Caki2 (cell line): ENCODE measurements around the gene SPON1. TPM values are rescaled to one million over a fixed set of nuclear protein-coding genes. Genes with fewer than 3 reads are reported as not detected.
"Not testable (repeated sequence)": the region's sequence is repeated elsewhere in the genome, so short reads cannot be mapped to it uniquely, and the experiment has no call there.

ENCODE experiments used
- DNase-seq: peaks from one replicate; pipeline ENCODE4 v3.0.0-alpha.2; 2015; ENCODE audit warnings: low read depth
- in situ Hi-C: cut with HindIII; loops from 2 replicates; pipeline ENCODE4 v1.10.0; 2016; ENCODE audit warnings: low sequenced_read_pairs, low pct_unique_long_range_greater_than_20kb, mixed read lengths
- total RNA-seq: library from RNA; depleted of rRNA; stranded (reverse); fragments of >200 nt; shearing (Covaris generic); gene quantifications from 2 replicates; pipeline ENCODE4 v1.2.3, GENCODE V29; 2014; ENCODE audit warnings: low replicate concordance

SPON1 gene
- total RNA-seq, 1 experiment from 2014 or later: 0.54 TPM

DNA sequence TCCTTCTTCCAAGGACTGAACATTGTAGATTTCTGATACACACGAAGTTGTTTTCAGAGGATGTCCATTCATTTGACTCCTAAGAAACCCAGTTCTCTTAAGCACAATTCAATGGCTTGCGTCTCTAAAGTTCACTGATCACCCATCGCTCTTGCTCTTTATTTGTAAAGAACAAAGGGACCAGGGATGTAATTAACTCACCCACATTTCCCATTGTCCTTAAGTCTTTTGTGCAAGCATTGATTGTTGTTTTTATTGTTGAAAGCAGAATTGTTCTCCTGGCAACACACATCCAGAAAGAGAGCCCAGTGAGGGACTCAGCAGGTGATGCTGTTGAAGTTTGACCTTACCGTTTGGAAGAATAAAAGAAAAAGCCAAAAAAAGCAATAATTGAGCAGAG lies 59.2 kb downstream of the SPON1 start:
- in situ Hi-C loops: no loop called here
- DNase-seq: no peak

DNA sequence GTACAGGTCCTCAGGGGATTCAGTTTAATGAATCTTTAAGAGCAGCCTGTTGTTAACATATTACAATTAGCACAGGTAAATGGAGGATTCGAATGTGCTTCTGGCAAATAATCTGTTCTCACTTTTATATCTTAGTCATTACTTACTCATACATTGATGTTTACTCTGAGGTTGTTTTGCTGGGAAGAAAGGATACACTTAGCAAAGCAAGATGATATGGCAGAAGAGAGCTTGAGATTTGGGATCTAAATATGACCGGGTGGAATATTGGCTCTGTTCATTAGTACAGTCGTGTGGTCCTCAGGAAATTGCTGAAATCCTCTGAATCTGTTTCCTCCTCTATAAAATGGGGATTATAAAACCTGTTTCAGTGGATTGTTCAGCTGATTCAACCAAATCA lies 59.7 kb downstream of the SPON1 start:
- in situ Hi-C loops: no loop called here

GRCh38 chr11:14022821-14023220 lies 60.3 kb downstream of the SPON1 start:
- no peak for DNase-seq

More for the DNA sequence above, 59.7 kb downstream of the SPON1 start:
- DNase-seq: no peak

GRCh38 chr11:14026961-14027360 lies 64.4 kb downstream of the SPON1 start:
- no peak for DNase-seq
- in situ Hi-C loops: no loop called here

More at GRCh38 chr11:14022821-14023220, 60.3 kb downstream of the SPON1 start:
- in situ Hi-C loops: no loop called here

- in situ Hi-C loops: no loop called here
Measured at GRCh38 chr11:14027525-14027924, 65.0 kb downstream of the SPON1 start.

DNA sequence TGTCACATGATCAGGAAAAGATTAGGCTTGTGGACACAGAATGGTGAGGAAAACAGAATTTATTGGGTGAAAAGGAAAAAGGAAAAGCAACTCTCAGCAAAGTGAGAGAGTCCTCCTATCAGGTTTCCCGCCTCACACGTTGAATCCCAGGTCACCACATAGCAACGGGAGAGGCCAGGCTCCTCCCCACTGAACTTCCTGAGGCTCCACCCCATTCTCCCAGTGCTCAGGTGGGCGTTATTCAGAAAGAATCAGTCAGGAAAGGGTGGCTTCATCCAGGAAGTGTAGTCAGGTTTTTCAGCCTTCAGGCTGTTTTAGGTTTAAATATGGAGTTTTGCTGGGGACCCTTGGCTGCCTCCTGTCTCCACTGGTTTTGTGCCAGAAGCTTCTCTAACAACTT lies 66.9 kb downstream of the SPON1 start:
- DNase-seq: no peak
- in situ Hi-C loops: no loop called here

More at GRCh38 chr11:14027525-14027924, 65.0 kb downstream of the SPON1 start:
- no peak for DNase-seq

- peak; percentile 31 for DNase-seq
- in situ Hi-C loops: no loop called here
Measured at GRCh38 chr11:14029971-14030920, 67.7 kb downstream of the SPON1 start.

DNA sequence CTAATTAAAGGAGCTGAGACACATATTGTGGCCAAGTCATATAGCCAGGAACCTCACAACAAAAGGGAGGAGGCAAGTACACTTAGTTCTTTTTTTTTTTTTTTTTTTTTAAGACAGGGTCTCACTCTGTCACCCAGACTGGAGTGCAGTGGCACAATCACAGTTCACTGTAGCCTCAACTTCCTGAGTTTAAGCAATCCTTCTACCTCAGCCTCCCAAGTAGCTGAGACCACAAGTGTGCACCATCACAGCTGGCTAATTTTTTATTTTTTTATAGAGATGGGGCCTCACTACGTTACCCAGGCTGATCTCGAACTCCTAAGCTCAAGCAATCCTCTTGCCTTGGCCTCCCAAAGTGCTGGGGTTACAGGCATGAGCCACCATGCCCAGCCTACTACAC lies 73.0 kb downstream of the SPON1 start:
- in situ Hi-C loops, DNase-seq: not testable (repeated sequence)

DNA sequence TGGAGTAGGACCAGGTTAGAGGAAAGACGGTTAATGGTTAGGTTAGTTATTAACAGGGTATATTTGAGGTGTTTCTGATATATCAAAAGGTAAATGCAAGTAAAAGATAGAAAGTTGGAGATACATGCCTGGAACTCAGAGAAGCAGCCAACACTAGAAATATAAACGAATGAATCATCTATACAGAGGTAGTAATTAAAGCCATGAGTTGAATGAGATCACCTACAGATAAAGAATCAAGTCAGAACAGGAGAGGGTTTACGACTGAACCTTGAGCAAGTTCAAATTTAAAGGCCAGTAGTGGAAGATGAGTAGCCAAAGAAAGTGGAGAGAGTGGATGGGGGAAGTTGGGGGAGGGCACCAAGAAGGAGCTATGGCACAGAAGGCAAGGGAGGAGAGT lies 73.9 kb downstream of the SPON1 start:
- DNase-seq: no peak
- in situ Hi-C loops: no loop called here

DNA sequence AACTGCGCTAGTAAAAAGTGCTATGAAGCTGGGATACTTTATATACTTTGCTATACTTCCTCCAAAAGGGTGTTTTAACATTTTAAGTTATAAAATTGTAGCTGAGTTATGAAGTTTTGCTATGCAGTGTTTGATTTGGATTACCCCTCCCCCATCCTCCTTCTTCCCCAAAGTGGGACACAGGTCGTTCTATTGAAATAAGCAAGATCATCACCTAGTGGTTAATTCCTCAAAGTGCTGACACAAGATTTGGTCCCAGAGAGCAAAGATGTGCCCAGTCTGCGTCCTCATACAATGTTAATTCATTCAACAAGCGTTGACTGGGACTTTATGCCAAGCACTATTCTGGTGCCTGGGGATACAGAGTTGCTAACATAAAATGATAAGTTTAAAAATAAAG lies 78.5 kb downstream of the SPON1 start:
- peak; percentile 17 for DNase-seq
- in situ Hi-C loops: no loop called here

GRCh38 chr11:14041565-14041964 lies 79.0 kb downstream of the SPON1 start:
- in situ Hi-C loops: no loop called here
- no peak for DNase-seq

DNA sequence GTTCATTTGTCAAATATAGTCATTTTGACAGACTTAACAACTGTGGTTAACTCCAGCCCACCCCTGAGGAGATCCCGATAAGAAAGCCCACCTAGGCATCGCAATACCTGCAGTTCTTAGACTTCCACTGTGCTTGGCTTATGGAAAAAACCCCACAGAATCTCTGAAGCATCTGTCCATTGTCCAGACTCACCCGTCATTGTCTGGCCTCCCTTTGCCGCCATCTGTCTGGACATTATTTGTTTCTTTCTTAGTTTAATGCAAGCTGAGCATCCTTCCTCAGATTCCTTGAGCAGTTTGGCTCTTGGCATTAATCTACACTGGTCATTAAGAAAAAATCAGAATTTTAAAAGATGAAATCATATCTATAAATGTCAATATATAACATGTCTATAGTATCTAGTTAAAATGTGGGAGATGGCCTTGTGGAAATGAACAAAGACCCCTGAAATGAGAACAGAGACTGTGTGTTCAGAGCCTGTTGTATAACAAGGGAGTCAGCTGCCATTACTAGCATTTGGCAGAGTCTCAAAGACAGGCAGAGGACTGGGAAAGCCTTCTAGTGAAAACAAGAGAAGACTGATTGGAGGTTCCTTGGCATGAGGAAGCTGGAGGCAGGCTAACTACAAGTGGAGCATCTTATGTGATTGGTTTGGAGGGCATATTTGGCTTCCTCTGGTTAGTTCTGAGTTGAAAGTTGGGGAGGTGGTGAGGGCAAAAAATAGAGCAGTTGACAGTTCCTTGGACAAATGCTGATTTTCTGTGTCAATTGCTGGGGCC lies 80.4 kb downstream of the SPON1 start:
- DNase-seq: no peak
- in situ Hi-C loops: no loop called here

DNA sequence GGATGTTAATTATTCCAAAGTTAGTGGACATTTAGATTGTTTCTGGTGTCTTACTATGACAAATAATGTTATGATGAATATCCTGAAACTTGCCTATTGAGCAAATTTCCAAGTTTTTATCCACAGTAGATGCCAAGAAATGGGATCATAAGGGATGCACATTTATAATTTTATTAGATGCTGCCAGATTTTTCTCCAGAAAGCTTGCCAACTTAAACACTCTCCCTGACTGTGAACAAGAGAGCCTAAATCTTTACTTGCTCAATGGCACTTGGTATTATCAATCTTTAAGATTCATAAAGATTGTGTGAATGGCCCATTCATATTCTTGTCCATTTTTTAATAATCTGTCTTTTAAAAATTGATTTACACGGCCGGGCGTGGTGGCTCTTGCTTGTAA lies 82.4 kb downstream of the SPON1 start:
- in situ Hi-C loops: no loop called here
- DNase-seq: no peak

DNA sequence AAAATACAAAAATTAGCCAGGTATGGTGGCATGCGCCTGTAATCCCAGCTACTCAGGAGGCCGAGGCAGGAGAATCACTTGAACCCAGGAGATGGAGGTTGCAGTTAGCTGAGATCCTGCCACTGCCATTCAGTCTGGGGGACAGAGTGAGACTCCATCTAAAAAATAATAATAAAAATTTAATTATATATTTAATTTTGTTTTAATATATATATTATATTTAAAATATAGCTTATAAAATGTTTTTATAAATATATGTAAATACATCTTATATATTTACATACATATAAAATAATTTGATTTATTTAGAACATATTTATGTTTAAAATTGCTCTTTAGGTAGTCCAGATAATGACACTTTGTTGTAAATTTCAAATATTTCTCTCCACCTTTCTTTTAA lies 82.9 kb downstream of the SPON1 start:
- in situ Hi-C loops: no loop called here
- no peak for DNase-seq

DNA sequence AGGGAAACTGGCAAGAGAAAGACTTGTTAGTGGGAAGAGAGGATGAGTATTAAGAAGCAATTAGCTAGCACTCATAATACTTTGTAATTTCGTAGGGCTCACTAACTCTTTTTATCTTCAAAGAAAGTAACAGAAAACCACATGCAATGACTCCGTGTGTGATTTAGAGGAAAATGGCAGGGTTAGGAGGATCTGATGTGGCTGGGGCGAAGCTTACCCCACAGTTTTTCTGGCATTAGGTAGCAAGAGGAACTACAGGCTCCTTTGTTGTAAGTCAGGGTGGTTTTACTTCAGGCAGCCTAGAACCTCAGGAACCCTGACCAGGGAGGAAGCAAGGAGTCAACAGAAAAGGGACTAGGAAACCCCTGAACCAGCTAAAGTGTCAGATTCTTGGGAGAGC lies 89.7 kb downstream of the SPON1 start:
- no peak for DNase-seq
- in situ Hi-C loops: no loop called here

DNA sequence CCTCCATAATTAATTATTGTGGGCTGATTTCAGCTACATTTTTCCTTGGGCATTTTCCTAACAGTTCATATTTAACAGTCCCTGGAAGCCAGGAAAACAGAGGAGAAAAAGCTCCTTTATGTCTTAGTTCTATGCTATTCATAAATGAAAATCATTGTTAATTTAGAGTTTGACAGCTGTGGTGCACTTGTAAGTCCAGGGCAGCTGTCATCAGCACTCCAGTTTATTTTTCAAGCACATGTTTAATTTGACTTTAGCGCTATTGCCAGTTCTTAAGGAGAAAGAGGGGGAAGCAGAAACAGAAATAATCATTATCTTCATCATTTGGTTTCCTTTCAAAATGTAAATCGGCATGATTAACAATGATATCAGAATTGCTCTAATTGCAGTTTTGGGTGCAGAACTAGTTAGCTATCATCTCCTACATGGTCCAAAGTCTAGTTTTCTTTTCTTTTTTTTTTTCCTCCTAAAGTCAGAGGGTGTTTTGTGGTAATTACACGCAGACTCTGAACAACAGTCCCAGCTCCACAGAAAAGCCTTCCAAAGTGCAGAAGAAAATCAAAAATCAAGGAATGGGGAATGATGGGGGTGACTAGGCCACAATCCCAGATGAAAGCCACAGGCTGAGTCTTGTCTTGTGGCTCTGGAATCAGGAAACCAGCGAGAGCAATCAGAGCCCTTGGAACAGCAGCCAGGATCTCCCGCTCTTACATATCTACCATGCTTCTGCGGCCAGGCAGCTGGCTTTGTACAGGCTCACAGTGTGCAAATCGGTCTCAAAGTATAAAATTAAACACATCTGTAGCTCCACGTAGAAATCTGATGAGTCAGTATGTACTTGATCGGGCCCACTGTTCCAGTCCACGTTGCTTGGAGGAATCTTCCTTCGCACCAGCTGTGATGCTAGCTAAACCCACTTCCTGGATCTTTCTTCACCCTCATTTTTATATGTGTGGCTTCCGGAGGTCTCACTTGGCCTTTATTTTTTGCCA lies 91.9 kb downstream of the SPON1 start:
- in situ Hi-C loops: no loop called here
- no peak for DNase-seq

DNA sequence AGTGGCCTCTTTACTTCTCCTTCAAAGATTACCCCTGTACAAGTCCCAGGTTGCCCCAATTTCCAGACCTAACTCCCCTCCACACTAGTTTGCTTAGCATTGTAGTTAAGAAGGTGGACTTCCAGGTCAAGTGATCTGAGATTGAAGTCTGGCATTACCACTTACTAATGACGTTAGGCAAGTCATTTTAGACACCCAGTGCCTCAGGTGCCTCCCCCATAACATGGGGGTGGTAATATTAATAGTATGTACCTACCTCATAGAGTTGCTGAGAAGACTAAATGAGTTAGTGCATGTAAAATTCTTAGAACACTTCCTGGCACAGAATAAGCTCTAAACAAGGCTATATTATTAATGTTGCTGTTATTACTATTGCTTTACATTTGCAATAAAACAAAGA lies 93.4 kb downstream of the SPON1 start:
- in situ Hi-C loops: no loop called here
- no peak for DNase-seq

GRCh38 chr11:14058061-14058460 lies 95.5 kb downstream of the SPON1 start:
- in situ Hi-C loops: no loop called here

More at GRCh38 chr11:14058061-14058460, 95.5 kb downstream of the SPON1 start:
- DNase-seq: no peak
